ENCODE data around the gene FSTL4. TPM values are rescaled to one million over a fixed set of nuclear protein-coding genes. Genes with fewer than 3 reads are reported as not detected.

FSTL4 gene
- total and polyA plus RNA-seq, 2 of the 4 experiments (the other 2 are of a cell fraction), result 0.18 TPM; not detected in 1

DNA sequence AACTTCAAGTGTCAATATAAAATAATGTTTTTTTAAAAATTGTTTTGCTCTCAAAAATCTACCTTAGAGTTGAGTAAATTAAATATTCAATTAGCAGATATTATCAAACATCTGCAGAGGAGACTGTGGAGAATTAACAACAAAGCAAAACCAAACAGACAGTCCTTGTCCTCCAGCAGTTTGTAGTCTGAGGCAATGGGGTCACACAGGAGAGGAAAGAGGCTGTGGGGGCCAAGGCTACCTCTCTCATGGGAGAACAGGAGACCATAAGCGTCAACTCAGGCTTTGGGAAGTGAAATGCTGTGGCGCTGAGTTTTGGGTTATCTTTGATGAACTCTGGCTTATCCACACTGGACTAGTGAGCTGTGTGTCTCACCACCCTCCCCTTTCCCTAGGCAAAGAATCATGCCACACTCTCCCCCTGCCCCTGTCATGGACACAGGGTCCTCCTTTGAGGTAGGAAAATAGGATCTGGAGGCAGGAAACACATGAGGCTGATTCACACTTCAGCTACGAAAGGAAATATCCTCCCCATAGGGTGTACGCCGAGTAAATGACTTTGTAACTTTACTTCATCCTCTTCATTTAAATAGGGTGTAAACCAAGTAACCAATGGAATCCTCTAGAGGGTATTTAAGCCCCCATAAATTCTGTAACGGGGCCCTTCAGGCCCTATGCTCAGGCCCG lies 152.7 kb downstream of the FSTL4 start:
- Histone ChIP-seq H3K27ac (ENCODE audit: insufficient read depth, low read length) (no peak overlapping the region), H3K9me3 (ENCODE audit: control insufficient read depth, insufficient read depth, low read length) (no peaks in the 10 kb centered on the region), H4K20me1 (ENCODE audit: insufficient read depth, low read length) (no peaks in the 10 kb centered on the region), H3K4ac (ENCODE audit: low read depth, low read length) (no peak overlapping the region), H2BK120ac (ENCODE audit: low read depth, low read length) (no peak overlapping the region), H2AK5ac (ENCODE audit: low read depth, low read length) (no peak overlapping the region), H4K91ac (ENCODE audit: insufficient read depth, low read depth, low read length) (no peak overlapping the region), H3K4me2 (ENCODE audit: low read depth, low read length) (no peak overlapping the region), H3K36me3 (ENCODE audit: control insufficient read depth, insufficient read depth, low read length) (no peaks in the 10 kb centered on the region), H2BK15ac (ENCODE audit: low read depth, low read length) (no peak overlapping the region), H2AK9ac (replicated peaks; ENCODE audit: low read depth, low read length, poor library complexity) (no peak overlapping the region), H3K79me1 (ENCODE audit: low read depth in 1 of 2, low read length in 2 of 2) (no peaks in the 10 kb centered on the region), H3K14ac (replicated peaks; ENCODE audit: low read depth, low read length) (no peak overlapping the region), H3K56ac (ENCODE audit: extremely low read depth, insufficient read depth, low read length) (no peak overlapping the region), H2BK5ac (ENCODE audit: low read depth, low read length, poor library complexity, severe bottlenecking) (no peak overlapping the region), H3K27me3 (ENCODE audit: control insufficient read depth, insufficient read depth, low read length) (peaks cover 2% of the 10 kb centered on the region; the same call in 1 of the 2 replicates), H3K9ac (ENCODE audit: low read depth, low read length) (no peak overlapping the region), H3K4me1 (ENCODE audit: control insufficient read depth, insufficient read depth, low read length) (no peaks in the 10 kb centered on the region), H3K18ac (ENCODE audit: low read depth, low read length) (no peak overlapping the region), H2BK20ac (ENCODE audit: low read depth, low read length) (no peak overlapping the region), H4K8ac (ENCODE audit: low read depth in 2 of 2, low read length in 2 of 2) (no peak overlapping the region), H3K23ac (ENCODE audit: low read depth, low read length) (no peak overlapping the region), H4K5ac (ENCODE audit: low read depth, low read length) (no peak overlapping the region), H2AFZ (replicated peaks; ENCODE audit: low read length, poor library complexity) (no peak overlapping the region), H3K9me1 (ENCODE audit: insufficient read depth, low read length) (no peaks in the 10 kb centered on the region), H3K4me3 (ENCODE audit: insufficient read depth, low read depth, low read length) (no peak overlapping the region)
- TF ChIP-seq MXI1 (IDR thresholded peaks at IDR 0.05; ENCODE audit: borderline replicate concordance, low read depth, low read length) (no peak), FOS (IDR thresholded peaks at IDR 0.05; ENCODE audit: low read depth, low read length) (no peak)
- BruUV-seq (replicated peaks), result no TSS peak
- intact Hi-C loops (cut with micrococcal nuclease) (loop anchor here (1.0 kb wide), 1 partner anchor 348 kb away; no protein-coding TSS in a partner anchor), in situ Hi-C loops (cut with MboI; ENCODE audit: low sequenced_read_pairs) (no loop called here), dilution Hi-C loops (cut with HindIII; ENCODE audit: low sequenced_read_pairs, unreplicated experiment) (no loop called here)
- DNase-seq, result no peak
- POLR2A ChIA-PET (ENCODE audit: unreplicated experiment), result interaction anchor here (0.6 kb wide), 1 partner anchor 464 kb away, joined by 3 read pairs; no protein-coding TSS in a partner anchor
- no CpG with 5 or more reads among the region's 7 CpGs for WGBS, 2 experiments (ENCODE audit: extremely low coverage in 2 of 2, insufficient read length in 1 of 2)
- CTCF ChIA-PET, result no interaction called here
- no peak for ATAC-seq (ENCODE audit: low read depth)

Measured in IMR-90 (cell line).